Vagina (tissue), 2 donors: ENCODE data around the gene SCGN.

Source experiments
- CTCF ChIP-seq, 3 experiments: fragments of 450-650 bp in 2 of 3; fragments of 200-600 bp in 1 of 3; sonication (generic) in 1 of 3; IDR thresholded peaks; one replicate each; pipeline ENCODE4 v1.5.1; 2017 to 2019; ENCODE audit warnings: antibody characterized with exemption in 3 of 3, mild to moderate bottlenecking in 2 of 3, moderate library complexity in 2 of 3
- POLR2A ChIP-seq, 2 donors: fragments of 450-650 bp; IDR thresholded peaks; one replicate each; pipeline ENCODE4 v1.6.1; 2017; ENCODE audit warnings: antibody characterized with exemption in 2 of 2, mild to moderate bottlenecking in 2 of 2, moderate library complexity in 2 of 2

GRCh38 chr6:25717866-25718740 is 66.1 kb downstream of the SCGN start:
- TF ChIP-seq CTCF (IDR thresholded peaks at IDR 0.05): peak; percentile 6 to 39 (median 26)
- no peak for TF ChIP-seq POLR2A (IDR thresholded peaks at IDR 0.05)
